K562 (cell line): ENCODE results near the gene ETS2. TPM values are rescaled to one million over a fixed set of nuclear protein-coding genes. Genes with fewer than 3 reads are reported as not detected.
A peak's percentile ranks its signal among the peaks of the same experiment; 100 is the strongest.

Source experiments
- CTCF ChIP-seq, 3 experiments: IDR thresholded peaks in 2 of 3; conservative IDR thresholded peaks in 1 of 3; 2 replicates each; pipeline ENCODE4 v1.5.1; 2011 to 2012; ENCODE audit warnings: low read length in 3 of 3, mild to moderate bottlenecking in 3 of 3, control low read depth in 2 of 3, improper control_type of control experiment in 1 of 3, inconsistent platforms in 1 of 3, low read depth in 1 of 3, mixed read lengths in 1 of 3, moderate library complexity in 1 of 3; ENCODE audit not compliant: insufficient read depth in 2 of 3
- HMBOX1 ChIP-seq: sonication (generic); IDR thresholded peaks from 2 replicates; pipeline ENCODE4 v1.6.1; 2016
- IRF9 ChIP-seq: fragments of 450-650 bp; IDR thresholded peaks from 2 replicates; pipeline ENCODE4 v1.6.1; 2016; ENCODE audit warnings: missing biosample characterization, missing genetic modification characterization
- RAD21 ChIP-seq, 2 experiments: fragments of 250-450 bp in 1 of 2; fragments of 450-650 bp in 1 of 2; sonication (Bioruptor Pico) in 1 of 2; formaldehyde crosslinking in 1 of 2; IDR thresholded peaks in 1 of 2; conservative IDR thresholded peaks in 1 of 2; 2 replicates each; pipeline versions ENCODE4 v1.4.0 to v1.8.0; 2020 to 2022; ENCODE audit warnings: mild to moderate bottlenecking in 2 of 2, moderate library complexity in 1 of 2
- SMARCC2 ChIP-seq: fragments of 450-650 bp; IDR thresholded peaks from 2 replicates; pipeline ENCODE4 v1.6.1; 2017; ENCODE audit warnings: antibody characterized with exemption, moderate library complexity, mild to moderate bottlenecking, low read depth
- SMC3 ChIP-seq: conservative IDR thresholded peaks from 2 replicates; pipeline ENCODE4 v1.6.1; 2011; ENCODE audit warnings: low read depth, low read length, improper control_type of control experiment; ENCODE audit not compliant: insufficient read depth
- STAT5A ChIP-seq: IDR thresholded peaks from 2 replicates; pipeline ENCODE4 v1.6.1; 2012; ENCODE audit warnings: low read length, inconsistent platforms, borderline replicate concordance
- TGIF2 ChIP-seq: sonication (generic); formaldehyde crosslinking; IDR thresholded peaks from 2 replicates; pipeline ENCODE4 v1.8.1; 2022; ENCODE audit warnings: mild to moderate bottlenecking, missing genetic modification reagents, moderate library complexity
- ZNF134 ChIP-seq: fragments of 250-450 bp; sonication (Bioruptor Pico); conservative IDR thresholded peaks from 2 replicates; pipeline ENCODE4 v1.4.0; 2020
- polyA plus RNA-seq, 8 experiments: library from polyadenylated mRNA; depleted of rRNA in 4 of 8; stranded (reverse) in 5 of 8; unstranded in 3 of 8; fragments of >200 nt; fragmentation: Nextera tagmentation in 2 of 8; fragmentation: Illumina TruSeq in 1 of 8; extraction: Ambion mirVana in 2 of 8; extraction: Trizol in 1 of 8; gene quantifications; 2 replicates each; pipeline versions ENCODE4 v1.2.1 to v1.2.3, GENCODE V29; 2011 to 2014; ENCODE audit warnings: inconsistent platforms in 1 of 8, missing spikeins in 1 of 8
- total RNA-seq, 7 experiments: library from RNA; depleted of rRNA in 6 of 7; stranded (reverse); fragments of >200 nt in 6 of 7; fragmentation: Illumina TruSeq in 2 of 7; extraction: Trizol in 2 of 7; gene quantifications; 2 replicates each; pipeline versions ENCODE4 v1.2.1 to v1.2.3, GENCODE V29; 2011 to 2021; ENCODE audit warnings: low replicate concordance in 1 of 7
- TF ChIP-seq, protein P1 (sequence below): fragments of 250-450 bp; sonication (Bioruptor Pico); IDR thresholded peaks from 2 replicates; pipeline ENCODE4 v1.5.0; 2021; ENCODE audit warnings: mild to moderate bottlenecking, moderate library complexity

Gene ETS2
- total and polyA plus RNA-seq, 9 of the 15 experiments (the other 6 are each of a cell fraction or from before 2014, with no cell fraction given), result 1.7 to 24.4 (median 12.2) TPM

DNA sequence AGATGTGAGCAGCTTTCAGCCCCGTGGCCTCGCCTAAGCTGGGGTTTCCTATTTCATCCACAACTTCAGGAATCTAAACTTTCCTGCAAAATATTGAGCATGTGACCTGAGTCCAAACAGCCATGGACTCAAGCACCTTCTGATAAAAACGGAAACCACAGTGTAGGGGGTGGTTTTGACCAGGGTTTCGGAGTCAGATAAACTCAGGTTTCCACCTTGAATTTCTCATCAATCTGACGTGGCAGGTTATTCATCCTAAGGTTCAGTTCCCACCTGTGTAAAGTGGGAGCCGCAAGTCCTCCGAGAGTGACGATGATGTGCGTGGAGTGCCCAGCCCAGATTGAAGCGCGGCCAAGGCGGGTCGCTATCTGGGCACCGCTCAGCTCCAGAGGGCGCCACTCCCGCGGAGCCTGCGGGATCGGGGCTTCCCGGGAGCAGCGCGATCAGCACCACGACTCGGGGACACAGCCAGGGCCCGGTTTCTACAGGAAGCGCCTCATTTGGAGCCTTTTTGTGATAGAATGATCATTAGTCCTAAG is 871 bp upstream of the ETS2 start (continued):
- TF ChIP-seq CTCF (IDR thresholded peaks at IDR 0.05 in 2 of 3, conservative IDR thresholded peaks at IDR 0.05 in 1 of 3; ENCODE audit: insufficient read depth in 2 of 3, low read depth in 1 of 3, low read length in 3 of 3), result peak; percentile 67 to 71 (median 69)
- no peak for TF ChIP-seq STAT5A
- TF ChIP-seq RAD21 (CRISPR knock-in tag; conservative IDR thresholded peaks at IDR 0.05 in 1 of 2, IDR thresholded peaks at IDR 0.05 in 1 of 2), result peak; percentile 73 to 74
- 0 out of 2 replicates have a peak, but pooled peaks have one; percentile 28 for TF ChIP-seq ZNF134 (CRISPR knock-in tag)
- no peak; the same call in 1 of the 2 replicates for TF ChIP-seq TGIF2
- no peak for TF ChIP-seq HMBOX1
- TF ChIP-seq IRF9 (tag), result no peak
- TF ChIP-seq, protein P1, sequence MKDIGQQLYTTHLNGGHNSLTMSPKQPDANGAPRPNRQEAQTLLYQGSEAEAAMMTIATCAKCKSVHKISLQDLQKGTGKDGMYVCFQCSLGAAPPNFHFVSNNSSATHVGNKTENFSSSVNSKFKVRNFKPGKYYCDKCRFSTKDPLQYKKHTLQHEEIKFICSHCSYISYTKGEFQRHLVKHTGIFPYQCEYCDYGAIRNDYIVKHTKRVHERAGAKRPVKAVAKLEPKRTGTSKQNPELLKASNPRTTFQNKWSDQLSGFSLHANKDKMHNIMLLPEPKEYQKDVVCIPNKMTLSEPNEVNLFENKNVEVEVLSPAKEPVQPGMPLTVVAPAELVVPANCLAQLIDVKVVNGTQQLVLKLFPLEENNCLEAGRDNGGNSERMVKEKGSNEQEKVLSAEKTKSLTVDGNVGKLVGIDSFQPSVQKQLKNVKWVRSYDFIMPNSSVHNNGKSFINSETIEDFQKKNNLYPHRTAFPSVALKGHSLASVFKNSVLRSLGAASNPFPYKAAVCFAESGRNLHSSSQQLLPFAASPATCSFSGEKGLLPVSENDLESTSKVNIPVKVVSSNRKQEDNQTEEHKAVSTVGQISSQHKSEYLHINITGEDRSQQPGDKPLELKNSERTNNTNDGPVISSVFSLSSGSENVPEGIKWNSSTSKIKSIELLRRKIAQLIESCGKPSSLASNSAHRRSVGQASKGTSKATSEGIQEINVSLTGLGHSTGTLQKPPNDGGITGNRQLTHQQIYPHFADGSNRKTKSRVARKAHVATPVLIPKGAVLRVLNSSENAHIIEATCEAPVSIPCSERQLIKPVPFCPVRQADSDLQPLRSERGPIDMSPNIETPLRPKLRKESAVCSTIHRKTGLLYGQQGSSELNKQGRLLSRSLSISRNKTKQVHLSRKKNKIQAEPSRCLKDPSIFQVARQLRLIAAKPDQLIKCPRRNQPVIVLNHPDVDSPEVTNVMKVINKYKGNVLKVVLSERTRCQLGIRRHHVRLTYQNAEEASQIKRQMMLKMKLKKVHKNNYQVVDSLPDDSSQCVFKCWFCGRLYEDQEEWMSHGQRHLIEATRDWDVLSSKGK (CRISPR knock-in tag), result no peak
- no peak for TF ChIP-seq SMARCC2
- TF ChIP-seq SMC3, result no peak
